Gastrocnemius medialis (tissue), 4 donors: ENCODE measurements around the gene PLXNC1.

ENCODE experiments used
- POLR2A ChIP-seq, 2 donors: fragments of 450-650 bp; IDR thresholded peaks; one replicate each; pipeline ENCODE4 v1.6.1; 2017; ENCODE audit warnings: antibody characterized with exemption in 2 of 2, mild to moderate bottlenecking in 2 of 2, moderate library complexity in 2 of 2
- TF ChIP-seq, protein P1 (sequence below), 5 experiments: fragments of 450-650 bp in 3 of 5; fragments of 200-600 bp in 2 of 5; sonication (generic) in 2 of 5; IDR thresholded peaks in 4 of 5; conservative IDR thresholded peaks in 1 of 5; 1 replicate in 4 of 5; 2 replicates in 1 of 5; pipeline ENCODE4 v1.5.1; 2016 to 2019; ENCODE audit warnings: antibody characterized with exemption in 5 of 5, mild to moderate bottlenecking in 3 of 5, moderate library complexity in 3 of 5

DNA sequence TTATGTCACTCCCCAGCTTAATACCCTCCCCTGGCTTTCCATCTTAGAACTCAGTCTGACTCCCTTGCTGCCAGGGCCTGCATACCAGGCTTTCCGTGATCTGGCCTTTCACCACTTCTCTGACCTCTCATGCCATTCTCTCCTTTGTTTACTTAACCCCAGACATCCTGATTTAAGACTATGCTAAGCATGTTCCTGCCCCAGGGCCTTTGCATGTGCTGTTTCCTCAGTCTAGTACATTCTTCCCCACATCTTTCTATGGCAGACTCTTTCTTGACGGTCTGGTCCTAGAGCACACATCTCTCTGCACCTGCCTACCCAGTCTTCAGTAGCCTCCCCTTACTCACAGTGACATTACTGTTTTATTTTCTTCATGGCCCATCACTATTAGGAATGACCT is 42.2 kb downstream of the PLXNC1 start:
- no peak for TF ChIP-seq POLR2A (IDR thresholded peaks at IDR 0.05)
- TF ChIP-seq, protein P1, sequence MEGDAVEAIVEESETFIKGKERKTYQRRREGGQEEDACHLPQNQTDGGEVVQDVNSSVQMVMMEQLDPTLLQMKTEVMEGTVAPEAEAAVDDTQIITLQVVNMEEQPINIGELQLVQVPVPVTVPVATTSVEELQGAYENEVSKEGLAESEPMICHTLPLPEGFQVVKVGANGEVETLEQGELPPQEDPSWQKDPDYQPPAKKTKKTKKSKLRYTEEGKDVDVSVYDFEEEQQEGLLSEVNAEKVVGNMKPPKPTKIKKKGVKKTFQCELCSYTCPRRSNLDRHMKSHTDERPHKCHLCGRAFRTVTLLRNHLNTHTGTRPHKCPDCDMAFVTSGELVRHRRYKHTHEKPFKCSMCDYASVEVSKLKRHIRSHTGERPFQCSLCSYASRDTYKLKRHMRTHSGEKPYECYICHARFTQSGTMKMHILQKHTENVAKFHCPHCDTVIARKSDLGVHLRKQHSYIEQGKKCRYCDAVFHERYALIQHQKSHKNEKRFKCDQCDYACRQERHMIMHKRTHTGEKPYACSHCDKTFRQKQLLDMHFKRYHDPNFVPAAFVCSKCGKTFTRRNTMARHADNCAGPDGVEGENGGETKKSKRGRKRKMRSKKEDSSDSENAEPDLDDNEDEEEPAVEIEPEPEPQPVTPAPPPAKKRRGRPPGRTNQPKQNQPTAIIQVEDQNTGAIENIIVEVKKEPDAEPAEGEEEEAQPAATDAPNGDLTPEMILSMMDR (IDR thresholded peaks at IDR 0.05 in 4 of 5, conservative IDR thresholded peaks at IDR 0.05 in 1 of 5): no peak
